ENCODE measurements around the gene CTNND2. TPM values are rescaled to one million over a fixed set of nuclear protein-coding genes. Genes with fewer than 3 reads are reported as not detected.

Gene CTNND2
- total and polyA plus RNA-seq, 4 donors, result 0.05 to 0.50 (median 0.27) TPM

GRCh38 chr5:11596185-11596584 is 308.1 kb downstream of the CTNND2 start:
- Histone ChIP-seq H3K27ac (ENCODE audit: low read depth in 1 of 2, low read length in 2 of 2) (no peak overlapping the region), H3K4me1 (ENCODE audit: control insufficient read depth in 4 of 4, insufficient read depth in 4 of 4, low read length in 3 of 4) (no peaks in the 10 kb centered on the region), H3K9me3 (ENCODE audit: control insufficient read depth in 4 of 4, low read length in 3 of 4) (no peaks in the 10 kb centered on the region), H3K36me3 (ENCODE audit: control insufficient read depth in 4 of 4, insufficient read depth in 3 of 4, low read depth in 1 of 4, low read length in 3 of 4) (no peaks in the 10 kb centered on the region), H3K9ac (ENCODE audit: low read depth in 1 of 2, low read length in 2 of 2) (no peak overlapping the region), H3K4me3 (ENCODE audit: low read depth in 1 of 3, low read length in 3 of 3) (no peak overlapping the region), H3K27me3 (ENCODE audit: control insufficient read depth in 4 of 4, insufficient read depth in 4 of 4, low read length in 3 of 4) (peaks cover 0 to 3% (median 0%) of the 10 kb centered on the region in 4 donors)
- no peak for DNase-seq (ENCODE audit: low spot score)
- TF ChIP-seq TAF1 (conservative IDR thresholded peaks at IDR 0.05) (no peak), YY1 (IDR thresholded peaks at IDR 0.05) (no peak), CTCF (IDR thresholded peaks at IDR 0.05; ENCODE audit: low read depth, low read length, missing input control) (no peak), NR2F2 (IDR thresholded peaks at IDR 0.05) (no peak), GABPA (IDR thresholded peaks at IDR 0.05 in 1 of 2, conservative IDR thresholded peaks at IDR 0.05 in 1 of 2) (no peak), HNF4A (conservative IDR thresholded peaks at IDR 0.05) (no peak), REST (IDR thresholded peaks at IDR 0.05) (no peak), ZBTB33 (IDR thresholded peaks at IDR 0.05) (no peak), SP1 (IDR thresholded peaks at IDR 0.05) (no peak), JUND (IDR thresholded peaks at IDR 0.05) (no peak)
- 86% methylated on average over 1 of the region's 1 CpG for WGBS

GRCh38 chr5:11595045-11595444 is 309.2 kb downstream of the CTNND2 start:
- no peaks in the 10 kb centered on the region for H3K9me3 ChIP-seq (ENCODE audit: control insufficient read depth in 4 of 4, low read length in 3 of 4)
- TF ChIP-seq REST (IDR thresholded peaks at IDR 0.05) (no peak), RAD21 (IDR thresholded peaks at IDR 0.05) (no peak), FOXA1 (IDR thresholded peaks at IDR 0.05) (no peak), FOXA2 (IDR thresholded peaks at IDR 0.05) (no peak), TAF1 (conservative IDR thresholded peaks at IDR 0.05) (no peak), HNF4A (conservative IDR thresholded peaks at IDR 0.05) (no peak), SP1 (IDR thresholded peaks at IDR 0.05) (no peak), HNF4G (IDR thresholded peaks at IDR 0.05) (no peak)
- no peak for DNase-seq (ENCODE audit: low spot score)
- no peak overlapping the region for H3K9ac ChIP-seq (ENCODE audit: low read depth in 1 of 2, low read length in 2 of 2)
- H3K4me1 ChIP-seq (ENCODE audit: control insufficient read depth in 4 of 4, insufficient read depth in 4 of 4, low read length in 3 of 4), result no peaks in the 10 kb centered on the region
- H3K27me3 ChIP-seq (ENCODE audit: control insufficient read depth in 4 of 4, insufficient read depth in 4 of 4, low read length in 3 of 4), result peaks cover 0 to 3% (median 0%) of the 10 kb centered on the region in 4 donors
- H3K4me3 ChIP-seq (ENCODE audit: low read depth in 1 of 3, low read length in 3 of 3), result no peak overlapping the region
- WGBS, result 37% methylated on average over 3 of the region's 3 CpGs
- H3K36me3 ChIP-seq (ENCODE audit: control insufficient read depth in 4 of 4, insufficient read depth in 3 of 4, low read depth in 1 of 4, low read length in 3 of 4), result no peaks in the 10 kb centered on the region
- no peak overlapping the region for H3K27ac ChIP-seq (ENCODE audit: low read depth in 1 of 2, low read length in 2 of 2)
